Measurements from ENCODE around the gene SCAMP4. TPM values are rescaled to one million over a fixed set of nuclear protein-coding genes. Genes with fewer than 3 reads are reported as not detected.
"Not testable (repeated sequence)": the region's sequence is repeated elsewhere in the genome, so short reads cannot be mapped to it uniquely, and the experiment has no call there.

The SCAMP4 gene
- polyA plus RNA-seq, 1 experiment: 13.2 TPM

DNA sequence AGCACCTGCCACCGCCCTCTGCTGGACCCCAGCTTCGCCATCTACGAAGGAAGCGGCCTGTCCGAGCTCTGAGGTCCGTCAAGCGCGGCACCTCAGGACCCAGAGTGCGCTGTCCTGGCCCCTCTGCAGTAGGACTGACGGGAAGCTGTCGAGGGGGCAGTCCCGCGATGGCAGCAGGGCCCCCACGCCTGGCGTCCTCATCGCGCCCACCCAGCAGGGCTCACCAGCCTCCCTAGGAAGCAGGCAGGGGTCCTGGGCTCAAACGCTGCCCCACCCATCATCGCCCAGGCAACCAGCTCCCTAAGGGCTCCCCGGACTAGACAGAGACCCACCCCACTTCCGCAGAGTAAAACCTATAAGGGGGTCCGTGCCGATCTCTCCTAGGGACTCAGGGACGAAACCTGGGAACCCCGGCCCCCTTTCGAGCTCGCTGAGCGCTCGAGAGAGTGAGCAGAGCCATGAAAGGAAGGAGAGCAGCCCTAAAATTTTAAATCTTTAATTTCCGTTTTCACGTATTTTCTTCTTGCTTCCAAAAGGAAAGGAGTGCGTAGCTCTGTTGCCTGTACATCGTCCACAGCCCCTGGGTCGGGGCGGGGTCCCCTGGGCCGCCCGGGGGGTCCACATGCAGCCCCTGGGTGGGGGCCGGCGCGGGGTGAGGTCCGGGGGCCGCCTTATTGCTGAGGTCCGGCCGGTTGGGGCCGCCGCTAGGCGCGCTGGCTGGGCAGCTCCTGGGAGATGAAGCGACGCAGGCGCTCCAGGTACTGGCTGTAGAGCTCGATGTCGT lies 28.5 kb upstream of the SCAMP4 start:
- CTCF ChIA-PET: interaction anchor here (1.0 to 1.7 kb wide), 5 partner anchors 8 to 331 kb away, joined by 3 to 8 read pairs (median 4); partner anchors contain the start of gene ABHD17A
- DNase-seq (ENCODE audit: low read depth); H3K27me3 ChIP-seq (ENCODE audit: control insufficient read depth, insufficient read depth, low read length); POLR2A ChIA-PET: not testable (repeated sequence)
- Histone ChIP-seq H3K4me3 (ENCODE audit: low read depth, low read length) (peak overlapping the region; percentile 63), H3K36me3 (ENCODE audit: control insufficient read depth, insufficient read depth, low read length) (peaks cover 11% of the 10 kb centered on the region)
- TF ChIP-seq CTCF (IDR thresholded peaks at IDR 0.05; ENCODE audit: insufficient read depth, low read depth, low read length): peak; percentile 25; the same call in 1 of the 2 replicates

- POLR2A ChIA-PET; CTCF ChIA-PET; H3K27me3 ChIP-seq (ENCODE audit: control insufficient read depth, insufficient read depth, low read length); DNase-seq (ENCODE audit: low read depth); H3K4me3 ChIP-seq (ENCODE audit: low read depth, low read length): not testable (repeated sequence)
- H3K36me3 ChIP-seq (ENCODE audit: control insufficient read depth, insufficient read depth, low read length): peaks cover 11% of the 10 kb centered on the region
Measured at GRCh38 chr19:1877280-1877660, 27.9 kb upstream of the SCAMP4 start.

GRCh38 chr19:1878583-1878982 lies 26.6 kb upstream of the SCAMP4 start:
- H3K27me3 ChIP-seq (ENCODE audit: control insufficient read depth, insufficient read depth, low read length); DNase-seq (ENCODE audit: low read depth); H3K4me3 ChIP-seq (ENCODE audit: low read depth, low read length); H3K36me3 ChIP-seq (ENCODE audit: control insufficient read depth, insufficient read depth, low read length); POLR2A ChIA-PET; CTCF ChIA-PET: not testable (repeated sequence)

GRCh38 chr19:1879982-1880381 lies 25.2 kb upstream of the SCAMP4 start:
- CTCF ChIA-PET: not testable (repeated sequence)

DNA sequence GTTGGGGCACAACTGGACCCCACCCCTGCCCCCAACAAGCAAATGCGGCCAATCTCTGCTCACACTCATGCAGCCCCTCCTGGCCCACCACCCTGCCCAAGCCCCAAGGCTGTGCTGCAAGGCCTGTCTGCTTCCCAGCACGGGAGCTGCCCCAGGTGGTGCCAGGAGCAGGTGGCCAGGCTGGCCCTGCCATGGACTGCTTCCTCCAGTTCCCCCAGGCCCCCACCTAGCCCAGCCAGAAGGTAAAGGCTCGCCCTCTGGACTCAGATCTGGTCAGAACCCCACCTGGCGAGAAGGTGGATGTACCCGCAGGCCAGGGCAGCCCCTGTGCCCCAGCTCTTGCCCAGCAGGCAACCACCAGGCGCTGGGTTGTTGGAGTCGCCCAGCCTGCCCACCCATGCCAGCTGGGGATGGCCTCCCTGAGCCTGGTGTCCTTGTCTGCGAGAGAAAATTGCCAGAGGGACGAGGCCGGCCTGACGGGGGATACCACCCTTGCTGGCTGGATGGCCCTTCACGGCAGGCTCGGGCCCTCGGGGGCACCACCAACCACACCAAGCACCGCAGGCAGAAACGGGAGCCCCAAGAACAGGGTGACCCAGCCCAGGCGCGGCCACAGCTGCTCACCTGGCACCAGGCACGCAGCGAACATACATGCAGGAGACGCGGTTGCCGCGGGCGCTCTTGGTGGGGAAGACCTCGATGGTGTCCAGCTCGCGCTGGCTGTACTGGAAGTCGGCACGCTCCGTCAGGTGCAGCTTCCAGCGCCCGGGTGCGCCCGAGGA lies 24.4 kb upstream of the SCAMP4 start:
- ChIA-PET POLR2A (no interaction called here), CTCF (no interaction called here)
- Histone ChIP-seq H3K4me3 (ENCODE audit: low read depth, low read length) (no peak overlapping the region), H3K36me3 (ENCODE audit: control insufficient read depth, insufficient read depth, low read length) (peaks cover 5% of the 10 kb centered on the region; the same call in 1 of the 2 replicates), H3K27me3 (ENCODE audit: control insufficient read depth, insufficient read depth, low read length) (no peaks in the 10 kb centered on the region)
- DNase-seq (ENCODE audit: low read depth): no peak
- no peak for TF ChIP-seq CTCF (IDR thresholded peaks at IDR 0.05; ENCODE audit: insufficient read depth, low read depth, low read length)

More at GRCh38 chr19:1879982-1880381, 25.2 kb upstream of the SCAMP4 start:
- POLR2A ChIA-PET; H3K27me3 ChIP-seq (ENCODE audit: control insufficient read depth, insufficient read depth, low read length); H3K4me3 ChIP-seq (ENCODE audit: low read depth, low read length); DNase-seq (ENCODE audit: low read depth); H3K36me3 ChIP-seq (ENCODE audit: control insufficient read depth, insufficient read depth, low read length): not testable (repeated sequence)

GRCh38 chr19:1881393-1882088 lies 23.7 kb upstream of the SCAMP4 start:
- DNase-seq (ENCODE audit: low read depth); CTCF ChIA-PET; H3K36me3 ChIP-seq (ENCODE audit: control insufficient read depth, insufficient read depth, low read length); H3K4me3 ChIP-seq (ENCODE audit: low read depth, low read length); POLR2A ChIA-PET; H3K27me3 ChIP-seq (ENCODE audit: control insufficient read depth, insufficient read depth, low read length): not testable (repeated sequence)
